Sigmoid colon (tissue), 7 donors: ENCODE measurements around the gene HADHA. TPM values are rescaled to one million over a fixed set of nuclear protein-coding genes. Genes with fewer than 3 reads are reported as not detected.
"Not testable (repeated sequence)": the region's sequence is repeated elsewhere in the genome, so short reads cannot be mapped to it uniquely, and the experiment has no call there.

Source experiments
- DNase-seq: peaks from one replicate; pipeline ENCODE4 v3.0.0-alpha.2; 2019
- H3K27ac ChIP-seq, 4 donors: fragments of 200-600 bp; sonication (generic); one replicate each; pipeline ENCODE4 v1.5.1; 2016 to 2019; ENCODE audit warnings: mild to moderate bottlenecking in 1 of 4
- H3K27me3 ChIP-seq, 3 donors: fragments of 200-600 bp; sonication (generic); one replicate each; pipeline ENCODE4 v1.5.1; 2019; ENCODE audit warnings: mild to moderate bottlenecking in 1 of 3
- H3K36me3 ChIP-seq, 4 donors: fragments of 200-600 bp; sonication (generic); one replicate each; pipeline ENCODE4 v1.5.1; 2016 to 2019
- H3K4me1 ChIP-seq, 4 donors: fragments of 200-600 bp; sonication (generic); one replicate each; pipeline ENCODE4 v1.5.1; 2017 to 2019
- H3K4me3 ChIP-seq, 4 donors: fragments of 200-600 bp; sonication (generic); one replicate each; pipeline ENCODE4 v1.5.1; 2017 to 2019; ENCODE audit warnings: mild to moderate bottlenecking in 2 of 4, moderate library complexity in 1 of 4
- H3K9me3 ChIP-seq, 4 donors: fragments of 200-600 bp in 3 of 4; sonication (generic) in 3 of 4; one replicate each; pipeline versions ENCODE4 v1.5.1 to v1.6.1; 2013 to 2019
- EP300 ChIP-seq, 4 donors: sonication (generic); formaldehyde crosslinking; IDR thresholded peaks; one replicate each; pipeline ENCODE4 v1.6.1; 2017; ENCODE audit warnings: antibody characterized with exemption in 4 of 4
- POLR2A ChIP-seq, 2 donors: fragments of 450-650 bp; IDR thresholded peaks; one replicate each; pipeline ENCODE4 v1.6.1; 2016; ENCODE audit warnings: antibody characterized with exemption in 2 of 2, mild to moderate bottlenecking in 2 of 2, moderate library complexity in 2 of 2
- POLR2AphosphoS5 ChIP-seq, 4 donors: sonication (generic); formaldehyde crosslinking; IDR thresholded peaks; one replicate each; pipeline ENCODE4 v1.6.1; 2017; ENCODE audit warnings: antibody characterized with exemption in 4 of 4
- WGBS, 2 donors: extraction: QIAGEN DNeasy Blood & Tissue Kit; methylation state at CpG; one replicate each; pipeline ENCODE4 v1.1.7; 2013; 5-methylcytosine and 5-hydroxymethylcytosine counted together
- intact Hi-C: fragments of 100-400 bp; cut with DNase I; formaldehyde crosslinking; loops from one replicate; pipeline ENCODE4 v1.15.1; 2023
- polyA plus RNA-seq, 3 donors: library from polyadenylated mRNA; stranded (reverse); fragments of 200-250 nt; gene quantifications; one replicate each; pipeline ENCODE4 v1.2.3, GENCODE V29; 2013
- total RNA-seq, 4 donors: library from RNA; depleted of rRNA; stranded (reverse); fragments of >200 nt; gene quantifications; one replicate each; pipeline ENCODE4 v1.1.0, GENCODE V29; 2016
- TF ChIP-seq, protein P1 (sequence below), 4 experiments: fragments of 450-650 bp in 3 of 4; fragments of 200-600 bp in 1 of 4; IDR thresholded peaks; one replicate each; pipeline ENCODE4 v1.5.1; 2016 to 2019; ENCODE audit warnings: antibody characterized with exemption in 4 of 4, mild to moderate bottlenecking in 3 of 4, moderate library complexity in 2 of 4
- donor health status: healthy with polysubstance abuse.
- donor health status: Bipolar disorder and iron deficiency.
- donor health status: healthy.

Gene HADHA
- total and polyA plus RNA-seq, 7 donors, result 96.7 to 148 (median 122) TPM

DNA sequence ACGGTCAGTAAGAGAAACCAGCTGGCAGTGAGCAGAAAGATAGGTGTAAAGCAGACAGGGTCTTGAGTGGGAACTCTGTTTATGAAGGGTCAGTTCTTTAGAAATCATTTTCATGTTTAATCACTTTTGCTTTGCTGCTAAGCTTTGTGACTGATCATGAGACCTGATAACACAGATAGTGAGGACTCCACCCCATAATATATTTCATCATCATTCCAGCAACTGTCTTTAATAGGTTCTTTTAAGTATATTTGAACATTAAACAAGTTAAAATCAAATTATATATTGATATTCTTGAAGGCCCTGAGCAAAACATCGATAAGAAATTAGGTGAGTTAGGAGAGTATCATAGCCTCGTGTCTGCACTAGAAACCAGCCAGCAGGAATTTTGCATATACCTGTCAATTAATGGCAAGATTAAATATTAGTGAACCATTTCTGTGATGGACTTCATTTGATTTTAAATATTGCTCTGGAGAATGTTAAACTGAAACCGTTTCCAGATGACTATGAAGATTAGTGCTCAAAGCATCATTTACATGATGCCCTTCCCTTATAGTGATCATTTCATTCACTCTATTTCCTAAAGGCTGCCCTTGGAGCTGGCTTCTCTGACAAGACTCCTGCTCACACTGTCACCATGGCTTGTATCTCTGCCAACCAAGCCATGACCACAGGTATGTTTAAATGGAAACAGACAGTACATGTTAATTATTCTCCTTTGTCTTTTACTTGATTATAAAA, 32.2 kb upstream of the HADHA start:
- intact Hi-C loops, result no loop called here
- Histone ChIP-seq H3K27ac (no peak overlapping the region), H3K36me3 (peaks cover 0 to 83% (median 26%) of the 10 kb centered on the region in 4 donors)

DNA sequence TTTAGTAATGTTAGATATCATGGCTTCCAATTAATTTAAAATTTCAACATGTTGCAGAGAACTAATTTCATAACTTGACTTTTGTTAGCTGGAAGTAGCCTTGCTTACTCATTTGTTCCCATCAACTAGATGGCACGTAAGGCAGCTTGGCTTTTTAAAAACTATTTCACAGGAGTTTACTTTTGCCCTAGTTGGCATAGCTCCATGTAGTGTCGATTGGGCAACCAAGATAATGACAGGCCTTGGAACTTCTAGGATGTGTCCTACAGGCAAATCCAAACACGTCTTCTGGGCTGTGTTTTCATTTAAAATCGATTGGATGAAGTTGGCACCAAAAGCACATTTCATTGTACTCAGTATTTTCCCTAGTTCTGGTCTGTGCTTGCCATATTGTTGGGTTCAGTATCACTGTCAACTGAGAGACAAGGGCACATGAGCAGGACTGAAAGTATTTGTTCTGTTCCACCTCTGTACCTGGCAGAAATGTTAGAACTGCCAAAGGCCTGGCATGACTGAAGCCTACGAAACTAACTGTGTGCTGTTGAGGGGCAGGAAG, 29.7 kb upstream of the HADHA start:
- intact Hi-C loops, result no loop called here
- H3K4me3 ChIP-seq, result no peak overlapping the region
- peaks cover 0 to 62% (median 13%) of the 10 kb centered on the region in 4 donors for H3K36me3 ChIP-seq
- TF ChIP-seq POLR2A (IDR thresholded peaks at IDR 0.05) (no peak), EP300 (IDR thresholded peaks at IDR 0.05) (peak in 3 of 4 donors; percentile 19 to 78 (median 21)), POLR2AphosphoS5 (IDR thresholded peaks at IDR 0.05) (peak; percentile 63 to 86 (median 75))
- TF ChIP-seq, protein P1, sequence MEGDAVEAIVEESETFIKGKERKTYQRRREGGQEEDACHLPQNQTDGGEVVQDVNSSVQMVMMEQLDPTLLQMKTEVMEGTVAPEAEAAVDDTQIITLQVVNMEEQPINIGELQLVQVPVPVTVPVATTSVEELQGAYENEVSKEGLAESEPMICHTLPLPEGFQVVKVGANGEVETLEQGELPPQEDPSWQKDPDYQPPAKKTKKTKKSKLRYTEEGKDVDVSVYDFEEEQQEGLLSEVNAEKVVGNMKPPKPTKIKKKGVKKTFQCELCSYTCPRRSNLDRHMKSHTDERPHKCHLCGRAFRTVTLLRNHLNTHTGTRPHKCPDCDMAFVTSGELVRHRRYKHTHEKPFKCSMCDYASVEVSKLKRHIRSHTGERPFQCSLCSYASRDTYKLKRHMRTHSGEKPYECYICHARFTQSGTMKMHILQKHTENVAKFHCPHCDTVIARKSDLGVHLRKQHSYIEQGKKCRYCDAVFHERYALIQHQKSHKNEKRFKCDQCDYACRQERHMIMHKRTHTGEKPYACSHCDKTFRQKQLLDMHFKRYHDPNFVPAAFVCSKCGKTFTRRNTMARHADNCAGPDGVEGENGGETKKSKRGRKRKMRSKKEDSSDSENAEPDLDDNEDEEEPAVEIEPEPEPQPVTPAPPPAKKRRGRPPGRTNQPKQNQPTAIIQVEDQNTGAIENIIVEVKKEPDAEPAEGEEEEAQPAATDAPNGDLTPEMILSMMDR (IDR thresholded peaks at IDR 0.05), result no peak
- WGBS, 2 donors, result 26 to 58% methylated on average over 5 of the region's 5 CpGs
- peaks cover 0 to 21% (median 13%) of the 10 kb centered on the region in 4 donors for H3K4me1 ChIP-seq
- peak overlapping the region; percentile 26 to 87 (median 56) for H3K27ac ChIP-seq
- H3K9me3 ChIP-seq, result no peaks in the 10 kb centered on the region
- H3K27me3 ChIP-seq, result no peaks in the 10 kb centered on the region
- DNase-seq, result peak; percentile 89

More for the DNA sequence above, 32.2 kb upstream of the HADHA start:
- H3K9me3 ChIP-seq, result no peaks in the 10 kb centered on the region
- TF ChIP-seq, protein P1 (IDR thresholded peaks at IDR 0.05), result no peak
- TF ChIP-seq EP300 (IDR thresholded peaks at IDR 0.05) (no peak), POLR2A (IDR thresholded peaks at IDR 0.05) (no peak)
- no peaks in the 10 kb centered on the region for H3K27me3 ChIP-seq
- no peak for DNase-seq
- WGBS, 2 donors, result 92 to 93% methylated on average over 4 of the region's 4 CpGs
- no peak overlapping the region for H3K4me3 ChIP-seq
- peaks cover 0 to 21% (median 13%) of the 10 kb centered on the region in 4 donors for H3K4me1 ChIP-seq

DNA sequence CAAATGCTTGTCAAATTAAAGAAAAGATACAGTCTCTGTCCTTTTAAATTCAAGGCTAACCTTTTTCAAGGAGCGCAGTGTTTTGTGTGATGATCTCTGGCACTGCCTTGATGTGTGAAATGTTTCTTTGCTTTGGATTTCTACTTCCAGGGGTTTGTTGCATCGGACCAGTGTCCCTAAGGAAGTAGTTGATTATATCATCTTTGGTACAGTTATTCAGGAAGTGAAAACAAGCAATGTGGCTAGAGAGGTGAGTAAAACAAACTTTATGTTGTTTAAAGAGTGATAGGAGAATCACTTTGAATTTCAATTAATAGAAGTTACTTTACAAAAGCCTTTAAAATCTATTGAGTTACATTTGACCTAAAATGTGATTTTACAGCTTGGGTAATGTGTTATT, 29.1 kb upstream of the HADHA start:
- Histone ChIP-seq H3K27me3 (no peaks in the 10 kb centered on the region), H3K27ac (peak overlapping the region in 3 of 4 donors; percentile 46 to 87 (median 67)), H3K36me3 (peaks cover 0 to 56% (median 7%) of the 10 kb centered on the region in 4 donors), H3K9me3 (no peaks in the 10 kb centered on the region), H3K4me3 (no peak overlapping the region), H3K4me1 (peaks cover 0 to 21% (median 13%) of the 10 kb centered on the region in 4 donors)
- no peak for DNase-seq
- TF ChIP-seq EP300 (IDR thresholded peaks at IDR 0.05) (no peak), POLR2A (IDR thresholded peaks at IDR 0.05) (no peak), POLR2AphosphoS5 (IDR thresholded peaks at IDR 0.05) (no peak)
- WGBS, 2 donors, result 71 to 75% methylated on average over 2 of the region's 2 CpGs
- intact Hi-C loops, result no loop called here

DNA sequence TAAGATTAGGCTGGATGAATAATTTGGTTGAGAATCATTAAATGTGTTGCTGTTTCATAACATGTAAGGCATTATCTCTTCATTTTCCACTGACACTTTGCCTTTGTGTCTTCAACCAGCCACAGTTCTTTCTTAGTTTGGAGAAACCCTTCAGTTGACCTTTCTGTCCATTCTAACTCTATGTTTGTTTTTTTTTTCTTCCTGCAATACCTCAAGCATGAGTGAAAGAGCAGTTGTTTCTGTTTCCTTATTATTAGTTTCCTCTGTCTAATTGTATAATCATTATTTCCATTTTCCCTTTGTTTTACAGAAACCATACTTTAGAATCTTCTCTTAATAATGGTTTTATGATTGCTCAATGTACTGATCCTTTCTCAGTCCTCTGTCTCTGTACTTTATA, 25.9 kb upstream of the HADHA start:
- Histone ChIP-seq H3K27ac (peak overlapping the region in 1 of 4 donors; percentile 59), H3K4me3 (no peak overlapping the region), H3K27me3 (no peaks in the 10 kb centered on the region), H3K4me1 (peaks cover 0 to 21% (median 13%) of the 10 kb centered on the region in 4 donors), H3K36me3 (peaks cover 0 to 36% (median 0%) of the 10 kb centered on the region in 4 donors), H3K9me3 (no peaks in the 10 kb centered on the region)
- intact Hi-C loops, result no loop called here
- DNase-seq, result no peak
- no peak for TF ChIP-seq EP300 (IDR thresholded peaks at IDR 0.05)
- no peak for TF ChIP-seq POLR2A (IDR thresholded peaks at IDR 0.05)
- TF ChIP-seq, protein P1 (IDR thresholded peaks at IDR 0.05), result no peak
- no peak for TF ChIP-seq POLR2AphosphoS5 (IDR thresholded peaks at IDR 0.05)

DNA sequence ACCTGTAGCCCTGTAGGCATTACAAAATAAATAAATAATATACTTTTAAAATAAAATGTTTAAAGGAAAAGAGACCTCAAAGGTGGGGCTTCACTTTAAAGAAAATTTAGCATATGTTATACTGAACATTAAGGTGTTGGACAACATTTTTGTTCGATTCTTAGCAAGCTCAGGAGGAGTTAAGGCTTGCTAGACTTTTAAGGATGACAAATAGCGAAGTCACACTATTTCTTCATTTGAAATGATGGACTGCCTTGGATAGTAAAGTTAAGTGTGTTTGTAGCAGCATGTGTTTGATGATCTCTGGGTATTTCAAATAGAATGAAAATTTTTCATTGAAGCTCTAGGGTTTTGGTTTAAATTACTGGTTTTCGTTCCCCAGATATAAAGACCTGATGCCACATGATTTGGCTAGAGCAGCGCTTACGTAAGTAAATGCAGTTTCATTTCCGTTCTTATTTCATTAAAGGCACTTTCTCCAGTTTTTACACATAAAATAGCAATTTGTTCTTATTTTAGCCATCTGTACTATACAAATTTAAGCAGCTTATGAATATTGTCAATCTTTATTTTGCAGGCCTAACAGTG, 25.2 kb upstream of the HADHA start:
- peak overlapping the region in 2 of 4 donors; percentile 24 to 59 for H3K27ac ChIP-seq
- intact Hi-C loops, result no loop called here
- peaks cover 0 to 36% (median 0%) of the 10 kb centered on the region in 4 donors for H3K36me3 ChIP-seq
- DNase-seq, result no peak
- no peak overlapping the region for H3K4me3 ChIP-seq
- WGBS, 2 donors, result 89 to 93% methylated on average over 6 of the region's 6 CpGs
- no peaks in the 10 kb centered on the region for H3K9me3 ChIP-seq
- H3K27me3 ChIP-seq, result no peaks in the 10 kb centered on the region
- TF ChIP-seq EP300 (IDR thresholded peaks at IDR 0.05) (no peak), POLR2AphosphoS5 (IDR thresholded peaks at IDR 0.05) (no peak), POLR2A (IDR thresholded peaks at IDR 0.05) (no peak)
- TF ChIP-seq, protein P1 (IDR thresholded peaks at IDR 0.05), result no peak
- H3K4me1 ChIP-seq, result peaks cover 0 to 17% (median 13%) of the 10 kb centered on the region in 4 donors

DNA sequence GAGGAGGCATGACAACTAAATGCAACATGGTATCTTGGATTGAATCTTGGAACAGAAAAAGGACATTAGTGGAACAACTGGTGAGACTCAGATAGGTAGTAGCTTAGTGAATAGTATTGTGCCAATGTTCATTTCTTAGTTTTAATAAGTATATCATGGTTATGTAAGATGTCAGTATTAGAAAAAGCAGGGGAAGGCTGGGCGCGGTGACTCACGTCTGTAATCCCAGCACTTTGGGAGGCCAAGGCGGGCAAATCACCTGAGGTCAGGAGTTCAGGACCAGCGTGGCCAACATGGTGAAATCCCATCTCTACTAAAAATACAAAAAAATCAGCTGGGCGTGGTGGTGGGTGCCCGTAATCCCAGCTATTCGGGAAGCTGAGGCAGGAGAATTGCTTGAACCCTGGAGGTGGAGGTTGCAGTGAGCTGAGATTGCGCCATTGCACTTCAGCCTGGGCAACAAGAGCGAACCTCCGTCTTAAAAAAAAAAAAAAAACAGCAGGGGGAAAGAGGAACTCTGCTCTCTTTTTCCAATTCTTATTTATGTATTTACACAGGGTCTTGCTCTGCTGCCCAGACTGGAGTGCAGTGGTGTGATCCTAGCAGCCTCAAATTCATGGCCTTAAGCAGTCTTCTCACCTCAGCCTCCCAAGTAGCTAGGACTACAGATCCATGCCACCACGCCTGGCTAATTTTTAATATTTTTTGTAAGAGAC, 24.4 kb upstream of the HADHA start:
- DNase-seq, H3K27me3 ChIP-seq, H3K4me3 ChIP-seq, H3K4me1 ChIP-seq, H3K9me3 ChIP-seq, intact Hi-C loops: not testable (repeated sequence)
- WGBS, 2 donors, result 92 to 93% methylated on average over 12 of the region's 12 CpGs
- peak overlapping the region in 2 of 4 donors; percentile 24 to 42 for H3K27ac ChIP-seq
- peaks cover 0 to 43% (median 0%) of the 10 kb centered on the region in 4 donors for H3K36me3 ChIP-seq
